Psoas muscle (tissue), 8 donors: ENCODE measurements around the gene PLEKHM2. TPM values are rescaled to one million over a fixed set of nuclear protein-coding genes. Genes with fewer than 3 reads are reported as not detected.
A peak's percentile ranks its signal among the peaks of the same experiment; 100 is the strongest.

Source experiments
- ATAC-seq, 4 donors: fragments of 200-7000 bp; cut with Tn5 transposase; one replicate each; pipeline ENCODE4 v1.9.1; 2020; ENCODE audit warnings: moderate library complexity in 3 of 4, mild to moderate bottlenecking in 2 of 4
- DNase-seq, 2 donors: peaks; one replicate each; pipeline ENCODE4 v3.0.0-alpha.2; 2020
- H3K27ac ChIP-seq: fragments of 200-600 bp; one replicate; pipeline ENCODE4 v1.8.0; 2022
- H3K27me3 ChIP-seq, 3 donors: fragments of 200-600 bp in 1 of 3; one replicate each; pipeline versions ENCODE4 v1.6.1 to v1.8.0; 2013 to 2022; ENCODE audit warnings: low read length in 2 of 3, mild to moderate bottlenecking in 2 of 3, moderate library complexity in 1 of 3; ENCODE audit not compliant: insufficient read depth in 3 of 3
- H3K36me3 ChIP-seq, 2 donors: fragments of 200-600 bp in 1 of 2; one replicate each; pipeline versions ENCODE4 v1.6.1 to v1.8.0; 2013 to 2022; ENCODE audit warnings: low read depth in 1 of 2, mild to moderate bottlenecking in 1 of 2, moderate library complexity in 1 of 2; ENCODE audit not compliant: insufficient read depth in 1 of 2
- H3K4me1 ChIP-seq: fragments of 200-600 bp; one replicate; pipeline ENCODE4 v1.8.0; 2022
- H3K4me3 ChIP-seq: fragments of 200-600 bp; one replicate; pipeline ENCODE4 v1.8.0; 2022; ENCODE audit warnings: mild to moderate bottlenecking
- H3K9me3 ChIP-seq: fragments of 200-600 bp; one replicate; pipeline ENCODE4 v1.8.0; 2022
- WGBS, 3 donors: extraction: QIAGEN DNeasy Blood & Tissue Kit; methylation state at CpG; one replicate each; pipeline versions ENCODE4 v1.1.6 to v1.1.7; 2013; 5-methylcytosine and 5-hydroxymethylcytosine counted together
- intact Hi-C, 2 donors: fragments of 100-400 bp; cut with DNase I; formaldehyde crosslinking; loops; one replicate each; pipeline versions ENCODE4 v1.11.0 to v1.14.2; 2022
- long read RNA-seq, 2 donors: library from polyadenylated mRNA; unstranded; transcript quantifications; one replicate each; pipeline ENCODE4 v2.0.0, GENCODE V29; 2021
- polyA plus RNA-seq, 3 donors: library from polyadenylated mRNA; stranded (reverse); fragments of 200-250 nt; gene quantifications; one replicate each; pipeline ENCODE4 v1.2.3, GENCODE V29; 2013
- total RNA-seq, 4 donors: library from RNA; stranded (reverse); fragmentation: NEBNext Ultra II Directional in 2 of 4; extraction: Animal tissue kit (Norgen Biotek cat#: 25700) in 2 of 4; gene quantifications; one replicate each; pipeline versions ENCODE4 v1.2.1 to v1.2.4, GENCODE V29; 2021 to 2023
- TF ChIP-seq, protein P1 (sequence below): fragments of 200-600 bp; IDR thresholded peaks from one replicate; pipeline ENCODE4 v1.8.0; 2022; ENCODE audit warnings: antibody characterized with exemption
- donor health status: healthy with polysubstance abuse.
- donor health status: DM: no; HTN: no; CAD: no; lungs with moderate emphysema.
- donor health status: Bipolar disorder and iron deficiency.
- donor health status: healthy.
- donor health status: DM: yes; HTN: yes; CAD: no.
- donor health status: DM: no; HTN: no; CAD: no.
- donor health status: DM: no; HTN: no; CAD: no.
- donor health status: DM: yes; HTN: yes; CAD: no.

Gene PLEKHM2, protein sequence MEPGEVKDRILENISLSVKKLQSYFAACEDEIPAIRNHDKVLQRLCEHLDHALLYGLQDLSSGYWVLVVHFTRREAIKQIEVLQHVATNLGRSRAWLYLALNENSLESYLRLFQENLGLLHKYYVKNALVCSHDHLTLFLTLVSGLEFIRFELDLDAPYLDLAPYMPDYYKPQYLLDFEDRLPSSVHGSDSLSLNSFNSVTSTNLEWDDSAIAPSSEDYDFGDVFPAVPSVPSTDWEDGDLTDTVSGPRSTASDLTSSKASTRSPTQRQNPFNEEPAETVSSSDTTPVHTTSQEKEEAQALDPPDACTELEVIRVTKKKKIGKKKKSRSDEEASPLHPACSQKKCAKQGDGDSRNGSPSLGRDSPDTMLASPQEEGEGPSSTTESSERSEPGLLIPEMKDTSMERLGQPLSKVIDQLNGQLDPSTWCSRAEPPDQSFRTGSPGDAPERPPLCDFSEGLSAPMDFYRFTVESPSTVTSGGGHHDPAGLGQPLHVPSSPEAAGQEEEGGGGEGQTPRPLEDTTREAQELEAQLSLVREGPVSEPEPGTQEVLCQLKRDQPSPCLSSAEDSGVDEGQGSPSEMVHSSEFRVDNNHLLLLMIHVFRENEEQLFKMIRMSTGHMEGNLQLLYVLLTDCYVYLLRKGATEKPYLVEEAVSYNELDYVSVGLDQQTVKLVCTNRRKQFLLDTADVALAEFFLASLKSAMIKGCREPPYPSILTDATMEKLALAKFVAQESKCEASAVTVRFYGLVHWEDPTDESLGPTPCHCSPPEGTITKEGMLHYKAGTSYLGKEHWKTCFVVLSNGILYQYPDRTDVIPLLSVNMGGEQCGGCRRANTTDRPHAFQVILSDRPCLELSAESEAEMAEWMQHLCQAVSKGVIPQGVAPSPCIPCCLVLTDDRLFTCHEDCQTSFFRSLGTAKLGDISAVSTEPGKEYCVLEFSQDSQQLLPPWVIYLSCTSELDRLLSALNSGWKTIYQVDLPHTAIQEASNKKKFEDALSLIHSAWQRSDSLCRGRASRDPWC
- total RNA-seq, result 100 to 1,000 TPM; 137 to 177 (median 156) TPM
- 100 to 1,000 TPM in 1 of 3 donors, 10 to 100 TPM in 2; 78.1 to 167 (median 86.8) TPM for polyA plus RNA-seq
- long read RNA-seq, donor 1, full-length matches to known transcripts, result 25 of 143 reads
- long read RNA-seq, donor 1, partial matches to known transcripts, result 96 of 143 reads
- long read RNA-seq, donor 1, other reads (novel, unspliced or antisense), result 22 of 143 reads
- long read RNA-seq, donor 2, full-length matches to known transcripts, result 39 of 252 reads
- long read RNA-seq, donor 2, partial matches to known transcripts, result 184 of 252 reads
- long read RNA-seq, donor 2, other reads (novel, unspliced or antisense), result 29 of 252 reads

DNA sequence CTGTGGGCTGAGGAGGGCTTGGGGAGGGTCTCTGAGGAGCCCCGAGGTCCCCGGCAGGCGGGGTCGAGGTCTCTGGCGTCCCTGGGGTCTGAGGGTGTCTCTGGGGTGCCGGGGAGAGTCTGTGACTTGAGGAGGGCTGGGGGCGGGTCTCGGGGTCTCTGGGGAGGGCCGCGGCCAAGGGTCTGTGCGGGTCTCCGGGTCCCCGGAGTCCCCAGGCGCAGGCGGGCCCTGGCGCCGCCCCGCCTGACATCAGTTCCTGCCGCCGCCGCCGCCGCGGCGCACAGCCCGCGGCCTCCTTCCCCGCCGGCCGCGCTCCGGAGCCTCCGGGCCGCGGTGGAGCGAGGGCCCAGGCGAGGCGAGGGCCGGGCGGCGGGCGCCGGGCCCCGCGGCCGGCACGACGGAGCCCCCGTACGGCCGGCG lies at the start of gene PLEKHM2:
Gene PLEKHM2 (plus strand): TSS at position 279 of the 420 bp plus-strand sequence. CDS start 239 bp downstream, outside the sequence.
- no peaks in the 10 kb centered on the region for H3K9me3 ChIP-seq
- 0 to 1% (median 0%) methylated on average over 17 to 52 of the region's 52 CpGs for WGBS, 3 donors
- ATAC-seq (peak; percentile 40 to 62 (median 54)), DNase-seq (peak; percentile 45 to 76)
- no peaks in the 10 kb centered on the region for H3K27me3 ChIP-seq
- H3K36me3 ChIP-seq, result peaks cover 0 to 2% of the 10 kb centered on the region in 2 donors
- peaks cover 37% of the 10 kb centered on the region for H3K4me1 ChIP-seq
- intact Hi-C loops, result no loop called here
- peak within 1 kb of the TSS; percentile 96 for H3K27ac ChIP-seq
- TF ChIP-seq, protein P1, sequence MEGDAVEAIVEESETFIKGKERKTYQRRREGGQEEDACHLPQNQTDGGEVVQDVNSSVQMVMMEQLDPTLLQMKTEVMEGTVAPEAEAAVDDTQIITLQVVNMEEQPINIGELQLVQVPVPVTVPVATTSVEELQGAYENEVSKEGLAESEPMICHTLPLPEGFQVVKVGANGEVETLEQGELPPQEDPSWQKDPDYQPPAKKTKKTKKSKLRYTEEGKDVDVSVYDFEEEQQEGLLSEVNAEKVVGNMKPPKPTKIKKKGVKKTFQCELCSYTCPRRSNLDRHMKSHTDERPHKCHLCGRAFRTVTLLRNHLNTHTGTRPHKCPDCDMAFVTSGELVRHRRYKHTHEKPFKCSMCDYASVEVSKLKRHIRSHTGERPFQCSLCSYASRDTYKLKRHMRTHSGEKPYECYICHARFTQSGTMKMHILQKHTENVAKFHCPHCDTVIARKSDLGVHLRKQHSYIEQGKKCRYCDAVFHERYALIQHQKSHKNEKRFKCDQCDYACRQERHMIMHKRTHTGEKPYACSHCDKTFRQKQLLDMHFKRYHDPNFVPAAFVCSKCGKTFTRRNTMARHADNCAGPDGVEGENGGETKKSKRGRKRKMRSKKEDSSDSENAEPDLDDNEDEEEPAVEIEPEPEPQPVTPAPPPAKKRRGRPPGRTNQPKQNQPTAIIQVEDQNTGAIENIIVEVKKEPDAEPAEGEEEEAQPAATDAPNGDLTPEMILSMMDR, result no peak
- H3K4me3 ChIP-seq, result peak within 1 kb of the TSS; percentile 97

DNA sequence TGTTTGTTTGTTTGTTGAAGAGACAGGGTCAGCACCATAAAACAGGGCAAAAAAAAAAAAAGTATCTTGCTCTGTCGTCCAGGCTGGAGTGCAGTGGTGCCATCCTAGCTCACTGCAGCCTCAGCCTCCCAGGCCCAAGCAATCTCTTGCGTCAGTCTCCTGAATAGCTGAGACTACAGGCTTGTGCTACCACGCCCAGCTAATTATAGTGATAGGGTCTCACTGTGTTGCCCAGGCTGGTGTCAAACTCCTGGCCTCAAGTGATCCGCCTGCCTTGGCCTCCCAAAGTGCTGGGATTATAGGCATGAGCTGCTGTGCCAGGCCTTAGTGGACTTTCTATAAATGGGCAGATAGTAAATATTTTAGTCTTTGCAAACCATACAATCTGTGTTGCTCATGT lies 47.7 kb upstream of the PLEKHM2 start:
- 43 to 84% (median 47%) methylated on average over 4 of the region's 4 CpGs for WGBS, 3 donors
- Histone ChIP-seq H3K27me3 (no peaks in the 10 kb centered on the region), H3K4me1 (peaks cover 20% of the 10 kb centered on the region), H3K9me3 (no peaks in the 10 kb centered on the region), H3K27ac (peak overlapping the region; percentile 73), H3K36me3 (peaks cover 15 to 100% of the 10 kb centered on the region in 2 donors), H3K4me3 (no peak overlapping the region)
- TF ChIP-seq, protein P1, result no peak
- DNase-seq (peak in 1 of 2 donors; percentile 56), ATAC-seq (peak; percentile 55 to 91 (median 80))
- intact Hi-C loops, result no loop called here

DNA sequence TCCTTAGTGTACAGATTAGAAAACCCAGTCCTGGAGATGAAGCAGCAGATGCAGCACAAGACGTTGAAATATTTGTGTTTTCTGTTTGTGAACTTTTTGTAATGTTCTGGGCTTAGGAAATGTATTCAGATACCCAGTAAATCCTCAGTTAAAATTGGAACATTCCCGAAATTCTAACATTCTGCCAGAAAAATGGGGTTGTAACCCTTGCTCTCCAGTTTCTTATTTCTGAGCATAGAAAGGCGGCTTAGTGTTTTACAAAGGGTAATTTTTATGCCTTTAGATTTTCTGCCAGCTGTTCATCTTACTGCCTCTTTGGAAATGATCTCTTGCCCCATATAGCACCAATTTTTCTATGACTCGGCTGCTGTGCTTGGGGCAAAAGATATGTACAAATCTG lies 46.3 kb upstream of the PLEKHM2 start:
- H3K4me3 ChIP-seq, result no peak overlapping the region
- peak overlapping the region; percentile 43 for H3K27ac ChIP-seq
- 45 to 66% (median 54%) methylated on average over 4 of the region's 4 CpGs for WGBS, 3 donors
- H3K9me3 ChIP-seq, result no peaks in the 10 kb centered on the region
- H3K36me3 ChIP-seq, result peaks cover 13 to 100% of the 10 kb centered on the region in 2 donors
- peaks cover 19% of the 10 kb centered on the region for H3K4me1 ChIP-seq
- ATAC-seq, result no peak
- no peak for DNase-seq
- TF ChIP-seq, protein P1, result no peak
- no peaks in the 10 kb centered on the region for H3K27me3 ChIP-seq
- intact Hi-C loops, result no loop called here

DNA sequence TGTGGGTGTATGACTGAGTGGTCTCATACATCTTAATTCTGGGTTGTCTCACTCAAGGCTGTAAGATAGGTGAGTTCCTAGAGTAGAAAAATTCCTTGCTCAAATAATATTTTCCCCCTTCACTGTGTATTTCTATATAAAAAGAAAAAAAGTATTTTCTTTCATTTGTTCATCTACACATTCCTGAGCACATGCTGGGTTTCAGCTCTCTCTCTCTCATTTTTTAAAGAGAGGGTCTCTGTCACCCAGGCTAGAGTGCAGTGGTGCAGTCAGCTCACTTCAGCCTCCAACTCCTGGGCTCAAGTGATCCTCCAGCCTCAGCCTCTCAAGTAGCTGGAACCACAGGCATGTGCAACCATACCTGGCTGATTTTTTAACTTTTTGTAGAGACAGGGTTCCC lies 44.9 kb upstream of the PLEKHM2 start:
- Histone ChIP-seq H3K4me1 (peaks cover 19% of the 10 kb centered on the region), H3K27me3 (no peaks in the 10 kb centered on the region), H3K36me3 (peaks cover 13 to 100% of the 10 kb centered on the region in 2 donors), H3K9me3 (no peaks in the 10 kb centered on the region), H3K27ac (peak overlapping the region; percentile 43), H3K4me3 (no peak overlapping the region)
- intact Hi-C loops, result no loop called here
- DNase-seq (no peak), ATAC-seq (no peak)
- TF ChIP-seq, protein P1, result no peak
